ENCODE data around the gene NR0B2. TPM values are rescaled to one million over a fixed set of nuclear protein-coding genes. Genes with fewer than 3 reads are reported as not detected.

The NR0B2 gene
- total and polyA plus RNA-seq, 2 of the 13 experiments (the other 11 are each of a cell fraction or from before 2014, with no cell fraction given): 72.5 to 133 TPM

DNA sequence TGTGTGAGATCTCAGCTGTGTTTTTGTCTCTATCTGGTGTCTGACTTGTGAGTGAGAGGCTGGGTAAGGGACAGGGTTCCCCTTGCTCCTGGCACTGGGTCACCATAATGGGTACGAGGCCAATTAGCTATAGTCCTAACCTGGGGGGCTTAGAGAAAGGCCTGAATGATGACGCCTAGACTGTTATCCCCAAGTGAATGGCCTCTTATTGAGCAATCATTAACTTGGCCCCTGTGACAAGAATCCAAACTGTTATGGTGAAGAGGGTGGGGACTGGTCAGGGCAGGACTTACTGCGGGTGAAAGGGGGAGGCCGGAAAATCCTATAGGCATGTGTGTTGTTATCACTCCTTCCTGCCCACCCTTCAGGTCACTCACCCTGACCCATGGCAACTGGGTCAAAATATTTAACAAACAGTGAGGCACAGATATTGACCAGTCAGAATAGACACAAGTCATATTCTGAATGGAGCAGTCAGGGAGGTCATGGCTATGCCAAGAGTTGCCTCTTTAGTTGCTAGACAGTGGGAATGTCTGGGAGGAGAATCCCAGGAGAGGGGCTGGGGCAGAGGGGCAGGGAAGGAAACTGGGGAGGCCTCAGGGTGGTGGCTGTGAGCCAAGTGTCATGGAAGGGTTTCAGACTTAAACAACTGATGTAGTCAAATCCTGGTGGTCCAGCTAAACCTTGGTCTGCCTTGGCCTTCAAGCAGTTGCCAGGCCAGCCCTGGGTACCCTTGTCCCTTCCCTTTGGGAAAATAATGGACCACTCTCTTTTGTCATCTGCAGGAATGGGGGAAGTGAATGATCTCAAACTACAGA is 3.2 kb downstream of the NR0B2 start (continued):
- TF ChIP-seq, protein P1, sequence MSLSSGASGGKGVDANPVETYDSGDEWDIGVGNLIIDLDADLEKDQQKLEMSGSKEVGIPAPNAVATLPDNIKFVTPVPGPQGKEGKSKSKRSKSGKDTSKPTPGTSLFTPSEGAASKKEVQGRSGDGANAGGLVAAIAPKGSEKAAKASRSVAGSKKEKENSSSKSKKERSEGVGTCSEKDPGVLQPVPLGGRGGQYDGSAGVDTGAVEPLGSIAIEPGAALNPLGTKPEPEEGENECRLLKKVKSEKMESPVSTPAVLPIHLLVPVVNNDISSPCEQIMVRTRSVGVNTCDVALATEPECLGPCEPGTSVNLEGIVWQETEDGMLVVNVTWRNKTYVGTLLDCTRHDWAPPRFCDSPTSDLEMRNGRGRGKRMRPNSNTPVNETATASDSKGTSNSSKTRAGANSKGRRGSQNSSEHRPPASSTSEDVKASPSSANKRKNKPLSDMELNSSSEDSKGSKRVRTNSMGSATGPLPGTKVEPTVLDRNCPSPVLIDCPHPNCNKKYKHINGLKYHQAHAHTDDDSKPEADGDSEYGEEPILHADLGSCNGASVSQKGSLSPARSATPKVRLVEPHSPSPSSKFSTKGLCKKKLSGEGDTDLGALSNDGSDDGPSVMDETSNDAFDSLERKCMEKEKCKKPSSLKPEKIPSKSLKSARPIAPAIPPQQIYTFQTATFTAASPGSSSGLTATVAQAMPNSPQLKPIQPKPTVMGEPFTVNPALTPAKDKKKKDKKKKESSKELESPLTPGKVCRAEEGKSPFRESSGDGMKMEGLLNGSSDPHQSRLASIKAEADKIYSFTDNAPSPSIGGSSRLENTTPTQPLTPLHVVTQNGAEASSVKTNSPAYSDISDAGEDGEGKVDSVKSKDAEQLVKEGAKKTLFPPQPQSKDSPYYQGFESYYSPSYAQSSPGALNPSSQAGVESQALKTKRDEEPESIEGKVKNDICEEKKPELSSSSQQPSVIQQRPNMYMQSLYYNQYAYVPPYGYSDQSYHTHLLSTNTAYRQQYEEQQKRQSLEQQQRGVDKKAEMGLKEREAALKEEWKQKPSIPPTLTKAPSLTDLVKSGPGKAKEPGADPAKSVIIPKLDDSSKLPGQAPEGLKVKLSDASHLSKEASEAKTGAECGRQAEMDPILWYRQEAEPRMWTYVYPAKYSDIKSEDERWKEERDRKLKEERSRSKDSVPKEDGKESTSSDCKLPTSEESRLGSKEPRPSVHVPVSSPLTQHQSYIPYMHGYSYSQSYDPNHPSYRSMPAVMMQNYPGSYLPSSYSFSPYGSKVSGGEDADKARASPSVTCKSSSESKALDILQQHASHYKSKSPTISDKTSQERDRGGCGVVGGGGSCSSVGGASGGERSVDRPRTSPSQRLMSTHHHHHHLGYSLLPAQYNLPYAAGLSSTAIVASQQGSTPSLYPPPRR (CRISPR knock-in tag; IDR thresholded peaks at IDR 0.05; ENCODE audit: borderline replicate concordance): peak; percentile 96
- TF ChIP-seq TEAD3 (CRISPR knock-in tag; optimal IDR thresholded peaks at IDR 0.05; ENCODE audit: borderline replicate concordance): peak; percentile 91
- peak; percentile 79 for TF ChIP-seq ZNF781 (CRISPR knock-in tag; IDR thresholded peaks at IDR 0.05; ENCODE audit: borderline replicate concordance, not compliant biosample characterization)
- TF ChIP-seq CTCF (CRISPR knock-in tag; IDR thresholded peaks at IDR 0.05): peak; percentile 25; the same call in 1 of the 2 replicates
- peak; percentile 57 for TF ChIP-seq ZFX (CRISPR knock-in tag; IDR thresholded peaks at IDR 0.05; ENCODE audit: low read depth)
- peak; percentile 71; the same call in 1 of the 2 replicates for TF ChIP-seq ZKSCAN8 (CRISPR knock-in tag; IDR thresholded peaks at IDR 0.05; ENCODE audit: borderline replicate concordance)
- TF ChIP-seq NR2F1 (CRISPR knock-in tag; IDR thresholded peaks at IDR 0.05): peak; percentile 80 to 85
- TF ChIP-seq KLF11 (CRISPR knock-in tag; IDR thresholded peaks at IDR 0.05): 0 out of 2 replicates have a peak, but pooled peaks have one; percentile 29
- peak; percentile 76 for TF ChIP-seq ZNF350 (CRISPR knock-in tag; IDR thresholded peaks at IDR 0.05; ENCODE audit: borderline replicate concordance, low read depth)
- TF ChIP-seq RBM22 (optimal IDR thresholded peaks at IDR 0.05; ENCODE audit: low read length): peak; percentile 86
- TF ChIP-seq FOXP4 (CRISPR knock-in tag; IDR thresholded peaks at IDR 0.05): peak; percentile 93
- peak; percentile 41; the same call in 1 of the 2 replicates for TF ChIP-seq HNF4G (IDR thresholded peaks at IDR 0.05; ENCODE audit: borderline replicate concordance, low read depth, low read length)
- TF ChIP-seq HNF4G (CRISPR knock-in tag; IDR thresholded peaks at IDR 0.05; ENCODE audit: borderline replicate concordance, low read depth): peak; percentile 73
- TF ChIP-seq HDAC2 (CRISPR knock-in tag; IDR thresholded peaks at IDR 0.05): peak; percentile 92
- TF ChIP-seq TBL1XR1 (IDR thresholded peaks at IDR 0.05; ENCODE audit: borderline replicate concordance, low read length, partially characterized antibody): peak; percentile 89
- TF ChIP-seq IRF2 (CRISPR knock-in tag; IDR thresholded peaks at IDR 0.05): peak; percentile 33; the same call in 1 of the 2 replicates
- TF ChIP-seq ZNF788 (CRISPR knock-in tag; IDR thresholded peaks at IDR 0.05; ENCODE audit: borderline replicate concordance): peak; percentile 41; the same call in 1 of the 2 replicates

Measured in HepG2 (cell line).